CD14-positive monocyte (primary cell): ENCODE results near the gene PPP1CC. TPM values are rescaled to one million over a fixed set of nuclear protein-coding genes. Genes with fewer than 3 reads are reported as not detected.

Experiments used
- DNase-seq, 3 donors: peaks; one replicate each; pipeline ENCODE4 v3.0.0-alpha.2; 2011 to 2022
- H2AFZ ChIP-seq: 2 replicates; pipeline ENCODE4 v1.6.0; 2012; ENCODE audit warnings: mild to moderate bottlenecking, low read depth, low read length, inconsistent platforms; ENCODE audit not compliant: insufficient read depth, poor library complexity, severe bottlenecking
- H3K27ac ChIP-seq, 2 donors: 1 replicate in 1 of 2; 2 replicates in 1 of 2; pipeline ENCODE4 v1.5.1; 2012 to 2013; ENCODE audit warnings: low read length in 2 of 2, control low read depth in 1 of 2, inconsistent platforms in 1 of 2, low read depth in 1 of 2, mild to moderate bottlenecking in 1 of 2
- H3K27me3 ChIP-seq, 2 donors: one replicate each; pipeline versions ENCODE4 v1.6.0 to v1.6.1; 2011 to 2013; ENCODE audit warnings: low read length in 2 of 2; ENCODE audit not compliant: control insufficient read depth in 2 of 2, insufficient read depth in 2 of 2
- H3K36me3 ChIP-seq, 2 donors: replicated peaks in 1 of 2; 1 replicate in 1 of 2; 2 replicates in 1 of 2; pipeline versions ENCODE4 v1.5.1 to v1.6.1; 2012 to 2013; ENCODE audit warnings: low read length in 2 of 2, control low read depth in 1 of 2, inconsistent platforms in 1 of 2, mild to moderate bottlenecking in 1 of 2; ENCODE audit not compliant: insufficient read depth in 2 of 2, control insufficient read depth in 1 of 2
- H3K4me1 ChIP-seq, 2 donors: 1 replicate in 1 of 2; 2 replicates in 1 of 2; pipeline versions ENCODE4 v1.5.1 to v1.6.1; 2012 to 2013; ENCODE audit warnings: low read length in 2 of 2, control low read depth in 1 of 2, inconsistent platforms in 1 of 2, mild to moderate bottlenecking in 1 of 2, moderate library complexity in 1 of 2; ENCODE audit not compliant: insufficient read depth in 2 of 2, control insufficient read depth in 1 of 2
- H3K4me2 ChIP-seq: replicated peaks from 2 replicates; pipeline ENCODE3; 2012; ENCODE audit warnings: low read length, moderate library complexity, mild to moderate bottlenecking; ENCODE audit not compliant: poor library complexity, severe bottlenecking; ENCODE audit errors: extremely low read depth
- H3K4me3 ChIP-seq, 3 experiments: fragments of 200-600 bp in 1 of 3; sonication (generic) in 1 of 3; replicated peaks in 1 of 3; 1 replicate in 2 of 3; 2 replicates in 1 of 3; pipeline ENCODE4 v1.5.1; 2011 to 2013; ENCODE audit warnings: low read length in 3 of 3, mild to moderate bottlenecking in 3 of 3, control low read depth in 2 of 3, low read depth in 2 of 3, inconsistent platforms in 1 of 3, moderate library complexity in 1 of 3
- H3K79me2 ChIP-seq: 2 replicates; pipeline ENCODE4 v1.6.0; 2012; ENCODE audit warnings: mild to moderate bottlenecking, control low read depth, inconsistent platforms, low read length, moderate library complexity; ENCODE audit not compliant: insufficient read depth
- H3K9ac ChIP-seq: 2 replicates; pipeline ENCODE4 v1.6.0; 2017; ENCODE audit warnings: low read length, mild to moderate bottlenecking; ENCODE audit not compliant: insufficient read depth, poor library complexity, severe bottlenecking
- H3K9me3 ChIP-seq, 2 donors: replicated peaks in 1 of 2; 1 replicate in 1 of 2; 2 replicates in 1 of 2; pipeline versions ENCODE4 v1.5.1 to v1.6.1; 2012 to 2013; ENCODE audit warnings: low read length in 2 of 2, control low read depth in 1 of 2; ENCODE audit not compliant: control insufficient read depth in 1 of 2, insufficient read depth in 1 of 2
- H4K20me1 ChIP-seq: 2 replicates; pipeline ENCODE4 v1.6.0; 2012; ENCODE audit warnings: mild to moderate bottlenecking, low read length, control low read depth, moderate library complexity; ENCODE audit not compliant: insufficient read depth
- H3K27ac Mint-ChIP-seq, 7 donors: one replicate each; pipeline ENCODE4 v1.8.0; 2020; ENCODE audit warnings: mild to moderate bottlenecking in 7 of 7, mixed read lengths in 7 of 7, moderate library complexity in 6 of 7, inconsistent platforms in 2 of 7
- H3K27me3 Mint-ChIP-seq, 3 donors: one replicate each; pipeline ENCODE4 v1.8.0; 2021 to 2022; ENCODE audit warnings: low read depth in 3 of 3, mild to moderate bottlenecking in 3 of 3, mixed read lengths in 3 of 3, moderate library complexity in 3 of 3, inconsistent platforms in 1 of 3
- H3K36me3 Mint-ChIP-seq, 2 donors: one replicate each; pipeline ENCODE4 v1.8.0; 2020; ENCODE audit warnings: mixed read lengths in 2 of 2, inconsistent platforms in 1 of 2, mild to moderate bottlenecking in 1 of 2
- H3K4me1 Mint-ChIP-seq: one replicate; pipeline ENCODE4 v1.8.0; 2020; ENCODE audit warnings: mild to moderate bottlenecking, mixed read lengths
- H3K4me3 Mint-ChIP-seq, 2 donors: one replicate each; pipeline ENCODE4 v1.8.0; 2020; ENCODE audit warnings: mild to moderate bottlenecking in 2 of 2, mixed read lengths in 2 of 2, moderate library complexity in 1 of 2
- H3K9me3 Mint-ChIP-seq, 7 donors: one replicate each; pipeline ENCODE4 v1.8.0; 2020 to 2022; ENCODE audit warnings: mixed read lengths in 7 of 7, mild to moderate bottlenecking in 6 of 7, moderate library complexity in 6 of 7, inconsistent platforms in 2 of 7
- WGBS: methylation state at CpG from one replicate; pipeline ENCODE4 v1.1.5; 2013; ENCODE audit warnings: missing lambda C conversion rate; ENCODE audit not compliant: insufficient coverage; 5-methylcytosine and 5-hydroxymethylcytosine counted together
- intact Hi-C, 2 donors: fragments of 100-400 bp; cut with micrococcal nuclease; formaldehyde crosslinking; loops; one replicate each; pipeline versions ENCODE4 v1.15.0 to v1.15.1; 2023
- polyA plus RNA-seq, 3 donors: library from polyadenylated mRNA; depleted of rRNA in 1 of 3; unstranded in 2 of 3; stranded (reverse) in 1 of 3; fragments of 300-500 nt in 2 of 3; fragments of >200 nt in 1 of 3; fragmentation: Illumina TruSeq in 2 of 3; gene quantifications; 1 replicate in 2 of 3; 2 replicates in 1 of 3; pipeline ENCODE4 v1.2.3, GENCODE V29; 2012 to 2021
- TF ChIP-seq, protein P1 (sequence below): fragments of 200-600 bp; IDR thresholded peaks from one replicate; pipeline ENCODE4 v1.8.0; 2022; ENCODE audit warnings: antibody characterized with exemption, mild to moderate bottlenecking

PPP1CC gene
- polyA plus RNA-seq, 3 donors, result 63.2 to 139 (median 128) TPM

DNA sequence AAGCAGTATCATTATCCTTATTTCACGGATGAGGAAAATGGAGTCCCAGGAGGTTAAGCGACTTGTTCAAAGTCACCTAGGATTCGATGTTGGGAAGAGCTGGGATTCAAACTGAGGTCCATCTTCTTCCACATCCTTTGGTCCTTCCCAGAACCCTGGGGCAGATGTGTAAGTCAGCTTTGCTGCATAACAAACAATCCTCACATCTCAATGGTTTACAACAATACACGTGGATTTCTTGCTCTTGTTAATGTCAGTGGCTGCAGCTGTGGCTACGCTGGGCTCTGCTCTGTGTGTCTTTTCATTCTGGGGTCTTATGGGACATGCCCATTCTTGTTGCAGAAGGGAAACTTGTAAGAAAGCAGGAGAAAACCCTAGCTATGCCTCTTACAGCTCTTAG, 26.3 kb upstream of the PPP1CC start:
- Mint-ChIP-seq H3K4me1 (no peaks in the 10 kb centered on the region), H3K9me3 (peaks cover 0 to 6% (median 4%) of the 10 kb centered on the region in 7 donors), H3K27ac (no peak overlapping the region), H3K4me3 (no peak overlapping the region), H3K36me3 (no peaks in the 10 kb centered on the region), H3K27me3 (peaks cover 0 to 7% (median under 1%) of the 10 kb centered on the region in 3 donors)
- no peak overlapping the region for H3K4me3 ChIP-seq
- H3K27ac ChIP-seq, result no peak overlapping the region
- no peaks in the 10 kb centered on the region for H4K20me1 ChIP-seq
- no peaks in the 10 kb centered on the region for H3K79me2 ChIP-seq
- no peak for DNase-seq
- TF ChIP-seq, protein P1, sequence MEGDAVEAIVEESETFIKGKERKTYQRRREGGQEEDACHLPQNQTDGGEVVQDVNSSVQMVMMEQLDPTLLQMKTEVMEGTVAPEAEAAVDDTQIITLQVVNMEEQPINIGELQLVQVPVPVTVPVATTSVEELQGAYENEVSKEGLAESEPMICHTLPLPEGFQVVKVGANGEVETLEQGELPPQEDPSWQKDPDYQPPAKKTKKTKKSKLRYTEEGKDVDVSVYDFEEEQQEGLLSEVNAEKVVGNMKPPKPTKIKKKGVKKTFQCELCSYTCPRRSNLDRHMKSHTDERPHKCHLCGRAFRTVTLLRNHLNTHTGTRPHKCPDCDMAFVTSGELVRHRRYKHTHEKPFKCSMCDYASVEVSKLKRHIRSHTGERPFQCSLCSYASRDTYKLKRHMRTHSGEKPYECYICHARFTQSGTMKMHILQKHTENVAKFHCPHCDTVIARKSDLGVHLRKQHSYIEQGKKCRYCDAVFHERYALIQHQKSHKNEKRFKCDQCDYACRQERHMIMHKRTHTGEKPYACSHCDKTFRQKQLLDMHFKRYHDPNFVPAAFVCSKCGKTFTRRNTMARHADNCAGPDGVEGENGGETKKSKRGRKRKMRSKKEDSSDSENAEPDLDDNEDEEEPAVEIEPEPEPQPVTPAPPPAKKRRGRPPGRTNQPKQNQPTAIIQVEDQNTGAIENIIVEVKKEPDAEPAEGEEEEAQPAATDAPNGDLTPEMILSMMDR, result no peak
- no peak overlapping the region for H2AFZ ChIP-seq
- H3K4me2 ChIP-seq, result no peak overlapping the region
- H3K36me3 ChIP-seq, result no peaks in the 10 kb centered on the region
- no peaks in the 10 kb centered on the region for H3K9me3 ChIP-seq
- H3K4me1 ChIP-seq, result no peaks in the 10 kb centered on the region
- no peak overlapping the region for H3K9ac ChIP-seq
- no peaks in the 10 kb centered on the region for H3K27me3 ChIP-seq
- WGBS, result no CpG with 5 or more reads among the region's 5 CpGs
- intact Hi-C loops, result no loop called here

DNA sequence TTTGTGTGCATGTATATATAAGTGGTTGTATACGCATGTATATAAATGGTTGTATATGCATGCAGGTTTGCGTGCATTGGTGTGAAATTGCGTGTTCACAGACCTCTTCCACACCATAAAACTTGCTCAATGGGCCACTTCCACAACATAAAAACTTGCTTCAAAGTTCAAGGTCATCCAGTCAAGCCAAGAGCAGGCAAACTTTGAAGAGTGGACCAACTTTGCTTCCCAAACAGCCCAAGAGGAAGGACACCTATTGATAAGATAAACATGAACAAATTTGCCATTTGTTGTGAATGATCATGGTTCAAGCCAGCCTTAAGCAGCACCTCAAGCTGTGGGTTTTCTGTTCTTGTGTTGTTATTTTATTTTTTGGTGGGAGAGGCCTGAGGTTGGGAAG, 25.2 kb upstream of the PPP1CC start:
- intact Hi-C loops, result no loop called here
- TF ChIP-seq, protein P1, result no peak
- no peaks in the 10 kb centered on the region for H3K27me3 ChIP-seq
- no peak overlapping the region for H3K4me3 ChIP-seq
- Mint-ChIP-seq H3K4me1 (no peaks in the 10 kb centered on the region), H3K27ac (no peak overlapping the region), H3K27me3 (peaks cover 0 to 7% (median 2%) of the 10 kb centered on the region in 3 donors), H3K36me3 (no peaks in the 10 kb centered on the region), H3K9me3 (peaks cover 0 to 6% (median 4%) of the 10 kb centered on the region in 7 donors), H3K4me3 (no peak overlapping the region)
- H3K36me3 ChIP-seq, result no peaks in the 10 kb centered on the region
- H3K9ac ChIP-seq, result no peak overlapping the region
- no peaks in the 10 kb centered on the region for H3K79me2 ChIP-seq
- no peaks in the 10 kb centered on the region for H4K20me1 ChIP-seq
- no peak overlapping the region for H3K27ac ChIP-seq
- no peak overlapping the region for H2AFZ ChIP-seq
- DNase-seq, result no peak
- no peaks in the 10 kb centered on the region for H3K4me1 ChIP-seq
- WGBS, result 100% methylated on average over 2 of the region's 3 CpGs
- H3K9me3 ChIP-seq, result no peaks in the 10 kb centered on the region
- H3K4me2 ChIP-seq, result no peak overlapping the region
